HG02852 (cell line): ENCODE results near the gene IL17RD.

ENCODE experiments used
- ATAC-seq: cut with Tn5 transposase; IDR thresholded peaks from one replicate; pipeline ENCODE4 v1.9.1; 2021; ENCODE audit warnings: mild to moderate bottlenecking, moderate library complexity; ENCODE audit not compliant: unreplicated experiment

The IL17RD gene

GRCh38 chr3:57164657-57165573 is at the start of gene IL17RD:
TSS of gene IL17RD (minus strand) at chr3:57165353. CDS start at chr3:57165286, 67 bp downstream.
- ATAC-seq, result no peak

DNA sequence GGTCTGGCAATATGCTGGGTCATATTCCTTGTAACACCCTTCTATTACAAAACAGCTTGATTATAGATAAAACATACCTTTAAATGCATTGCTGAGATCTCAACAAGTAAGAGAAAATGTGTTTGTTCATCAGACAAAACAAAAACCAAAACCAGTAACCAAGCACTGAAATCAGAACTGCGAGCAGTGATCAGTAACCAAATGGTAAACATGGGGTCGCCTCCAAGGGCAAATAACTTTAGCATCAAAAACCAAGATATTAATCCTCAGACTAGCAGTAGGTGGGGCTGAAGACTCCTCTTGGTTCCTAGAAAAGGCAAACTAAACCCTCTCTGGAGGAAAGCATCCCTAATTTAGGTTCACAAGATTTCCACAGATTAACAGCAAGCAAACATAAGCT is 41.3 kb upstream of the IL17RD start:
- no peak for ATAC-seq

DNA sequence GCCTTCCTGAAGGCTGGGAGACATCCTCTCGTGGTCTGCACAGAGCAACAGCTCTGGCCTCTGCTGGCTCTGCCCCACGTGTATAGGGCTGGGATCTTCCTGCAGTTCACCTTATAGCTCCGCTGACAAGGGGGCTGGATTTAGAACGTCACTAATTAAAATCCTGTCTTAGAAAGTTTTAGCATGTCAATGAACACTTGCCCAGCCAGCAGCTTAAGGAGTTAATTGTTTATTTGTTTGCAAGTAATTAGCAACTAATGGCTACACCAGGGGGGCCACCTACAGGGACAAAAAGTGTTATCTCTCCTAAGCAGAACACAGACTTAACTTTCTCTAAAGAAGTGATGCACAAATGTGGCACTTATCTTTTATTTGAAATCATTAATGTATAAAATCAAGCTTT is 34.7 kb upstream of the IL17RD start, which contains the start of gene HESX1:
Gene HESX1, minus strand, starts transcription at position 84 of the 403 bp plus-strand sequence. Its CDS starts 60 bp downstream, at position 24.
- ATAC-seq, result no peak

GRCh38 chr3:57194641-57195040 is 29.5 kb upstream of the IL17RD start:
- no peak for ATAC-seq

DNA sequence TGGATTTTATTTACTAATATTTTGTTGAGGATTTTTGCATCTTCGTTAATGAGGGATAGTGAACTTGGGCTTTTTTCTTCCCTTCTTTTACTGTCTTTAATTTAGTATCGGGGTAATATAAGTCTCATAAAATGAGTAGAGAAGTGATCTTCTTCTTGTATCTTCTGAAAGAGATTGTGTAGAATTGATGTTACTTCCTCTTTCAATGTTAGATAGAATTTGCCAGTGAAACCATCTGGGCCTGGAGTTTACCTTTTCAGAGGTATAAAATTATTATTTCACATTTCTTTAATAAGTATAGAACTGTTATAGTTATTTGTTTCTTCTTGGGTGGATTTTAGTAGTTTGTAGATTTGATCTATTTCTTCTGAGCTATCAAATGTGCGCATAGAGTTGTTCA is 26.9 kb upstream of the IL17RD start:
- ATAC-seq, result no peak

DNA sequence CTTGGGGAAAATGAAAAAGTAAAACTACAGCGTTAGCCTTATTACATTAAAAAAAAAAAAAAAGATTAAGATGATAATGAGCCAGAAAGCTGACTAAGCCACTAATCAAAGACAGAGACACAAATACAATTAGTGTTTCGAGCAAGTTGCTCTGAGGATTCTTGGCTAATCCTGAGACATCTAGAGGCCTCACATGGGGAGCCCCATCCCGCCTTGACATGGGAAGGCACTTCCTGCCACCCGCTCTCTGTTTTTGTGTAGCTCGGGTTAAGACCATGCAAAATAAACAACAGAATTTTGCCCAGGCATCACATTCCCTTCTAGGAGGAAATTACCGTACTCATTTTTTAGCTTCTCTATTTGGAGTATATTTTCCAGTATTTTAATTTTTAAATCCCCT is 19.4 kb upstream of the IL17RD start:
- no peak for ATAC-seq

DNA sequence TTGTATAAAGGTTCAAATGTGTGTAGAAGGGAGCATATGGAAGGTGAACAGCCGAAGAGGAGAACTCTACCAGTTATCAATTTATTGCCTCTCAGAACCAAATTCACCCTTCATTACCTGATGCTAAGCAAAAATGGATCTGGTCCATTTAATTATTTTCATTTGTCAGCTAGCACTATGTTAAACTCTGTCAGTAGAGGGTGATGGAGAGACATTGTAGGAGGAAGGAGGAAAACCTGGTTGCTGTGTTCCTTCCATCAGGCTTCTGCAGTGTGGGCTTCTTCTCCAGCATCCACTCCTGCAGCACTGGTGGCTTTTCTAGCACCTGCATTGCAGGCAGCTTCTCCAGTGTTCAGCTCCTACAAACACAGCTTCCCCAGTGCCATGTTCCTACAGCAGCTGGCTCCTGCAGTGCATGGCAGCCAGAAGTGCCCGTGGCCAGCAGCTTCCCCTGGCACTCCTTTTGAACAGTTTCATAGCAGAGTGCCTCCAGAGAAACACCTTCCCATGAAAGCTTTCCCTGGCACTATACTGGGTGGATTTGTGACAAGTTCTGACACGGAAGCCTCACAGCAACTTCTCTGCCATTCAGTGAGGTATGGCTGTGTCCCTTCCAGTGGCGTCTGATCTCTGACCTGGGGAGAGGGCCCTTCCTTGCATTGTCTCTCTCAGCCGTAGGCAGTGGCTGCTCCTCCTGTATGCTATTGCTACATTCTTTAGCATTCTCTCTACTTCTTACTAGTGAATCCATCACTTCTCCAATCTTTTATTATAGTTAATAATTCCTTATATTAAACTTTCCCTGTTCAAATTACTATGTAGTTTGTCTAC is 14.6 kb upstream of the IL17RD start:
- ATAC-seq, result no peak

DNA sequence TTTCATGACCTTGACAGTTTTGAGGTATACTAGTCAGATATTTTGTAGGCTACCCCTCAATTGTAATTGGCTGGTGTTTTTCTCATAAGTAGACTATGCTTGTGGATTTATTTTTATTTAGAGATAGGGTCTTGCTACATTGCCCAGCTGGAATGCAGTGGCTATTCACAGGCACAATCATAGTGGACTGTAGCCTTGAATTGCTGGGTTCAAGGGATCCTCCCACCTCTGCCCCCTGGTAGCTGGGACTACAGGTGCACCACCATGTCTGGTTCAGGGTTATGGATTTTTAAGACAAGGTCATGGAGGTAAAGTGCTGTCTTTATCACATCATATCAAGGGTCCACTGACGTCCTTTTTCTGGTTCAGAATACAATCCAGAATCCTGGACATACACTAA is 10.9 kb upstream of the IL17RD start:
- no peak for ATAC-seq

GRCh38 chr3:57173687-57174086 is 8.5 kb upstream of the IL17RD start:
- ATAC-seq, result no peak

DNA sequence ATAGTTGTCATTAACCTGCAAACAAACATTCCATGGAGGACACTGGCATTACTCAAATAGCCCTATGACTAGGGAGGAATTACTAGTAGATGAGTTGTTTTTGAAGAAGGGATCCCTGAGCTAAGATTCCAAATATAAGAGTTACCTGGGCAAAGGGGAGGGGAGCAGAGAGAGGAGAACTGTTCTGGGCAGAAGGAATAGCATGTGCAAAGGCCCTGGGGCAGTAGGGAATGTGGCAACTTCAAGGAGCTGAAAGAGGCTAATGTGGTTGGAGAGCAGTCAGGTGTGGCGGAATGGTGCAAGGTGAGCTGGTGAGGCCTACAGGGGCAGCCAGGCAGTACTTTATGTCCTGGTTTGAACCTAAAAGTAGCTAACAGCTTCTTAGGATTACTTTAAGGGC is 5.8 kb upstream of the IL17RD start:
- ATAC-seq, result no peak

GRCh38 chr3:57169872-57170623 is 4.9 kb upstream of the IL17RD start:
- ATAC-seq, result peak; percentile 72

DNA sequence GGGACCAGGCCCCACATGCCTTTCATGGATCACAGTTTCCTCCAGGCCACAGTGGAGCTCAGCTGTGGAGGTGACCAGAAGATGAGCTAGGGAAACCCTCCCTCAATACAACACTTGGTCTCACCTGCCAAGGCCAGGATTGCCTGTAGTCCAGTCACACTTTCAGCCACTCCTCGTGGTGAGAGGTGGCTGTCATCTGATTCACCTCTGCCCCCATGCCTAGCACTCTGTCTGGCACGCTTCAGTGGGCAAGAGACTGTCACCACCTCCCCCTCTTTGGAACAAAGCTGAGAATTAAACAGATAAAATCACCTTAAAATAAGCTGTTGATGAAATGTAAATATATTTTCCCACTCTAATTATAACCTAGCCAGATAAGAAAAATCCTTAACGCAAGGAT is 4.0 kb upstream of the IL17RD start:
- no peak for ATAC-seq

DNA sequence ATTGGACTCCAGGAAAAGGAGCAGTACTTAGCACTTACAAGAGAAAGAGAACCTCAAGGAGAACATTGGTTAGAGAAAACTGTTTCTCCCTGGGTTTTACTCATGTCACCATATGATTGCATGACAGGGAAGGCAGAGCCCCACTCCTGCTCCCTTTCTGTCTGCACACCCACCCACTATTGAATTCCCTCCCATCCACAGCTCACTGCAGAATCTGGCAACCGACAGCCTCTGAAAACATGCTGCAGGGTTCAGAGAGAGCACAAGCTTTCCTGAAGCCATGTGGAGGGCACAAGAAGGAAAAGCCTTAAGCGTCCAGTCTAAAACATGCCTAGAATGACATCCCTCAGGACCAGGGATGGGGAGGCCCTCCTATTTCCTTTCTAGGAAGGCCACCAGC is 3.0 kb upstream of the IL17RD start:
- no peak for ATAC-seq

DNA sequence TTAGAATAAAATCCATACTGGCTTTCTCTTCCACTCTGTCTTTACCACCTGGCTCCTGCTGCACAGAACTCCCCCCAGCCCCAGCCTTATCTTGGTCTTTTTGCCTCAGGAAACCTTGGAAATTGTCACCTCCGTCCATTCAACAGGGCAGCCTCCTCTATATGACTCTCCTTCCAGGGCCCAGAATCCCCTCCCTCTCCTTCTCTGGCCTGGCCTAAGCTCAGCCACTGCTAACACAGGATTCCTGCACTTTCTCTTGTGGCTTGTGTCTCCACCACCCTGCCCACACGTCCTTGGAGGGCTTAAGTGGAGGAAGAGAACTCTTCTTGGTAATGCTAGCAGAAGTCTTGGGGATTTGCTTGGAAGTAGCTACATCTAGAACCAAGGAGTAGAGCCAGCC is 1.5 kb upstream of the IL17RD start:
- ATAC-seq, result no peak

GRCh38 chr3:57165641-57166040 is 488 bp upstream of the IL17RD start:
- no peak for ATAC-seq

DNA sequence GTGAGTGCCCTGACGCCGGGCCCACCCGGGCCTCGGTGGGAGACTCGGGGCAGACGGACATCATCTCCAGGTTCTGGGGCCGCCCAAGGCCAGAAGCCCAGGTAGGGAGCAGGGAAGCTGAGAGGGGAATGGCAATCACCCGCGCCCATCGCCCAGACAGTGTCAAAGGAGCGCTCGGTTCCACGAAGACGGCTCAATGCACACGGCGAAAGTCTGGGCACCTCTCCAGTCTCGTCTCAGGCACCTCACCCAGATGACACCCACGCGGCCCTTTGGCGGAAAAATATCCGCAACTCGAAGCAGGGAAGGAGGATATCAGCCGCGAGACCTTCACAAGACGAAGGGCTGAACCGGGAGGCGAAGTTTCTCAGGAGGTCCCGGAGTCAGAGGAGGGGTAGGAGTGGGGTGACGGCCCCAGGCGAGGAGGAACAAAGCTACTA is 916 bp downstream of the IL17RD start:
- no peak for ATAC-seq

DNA sequence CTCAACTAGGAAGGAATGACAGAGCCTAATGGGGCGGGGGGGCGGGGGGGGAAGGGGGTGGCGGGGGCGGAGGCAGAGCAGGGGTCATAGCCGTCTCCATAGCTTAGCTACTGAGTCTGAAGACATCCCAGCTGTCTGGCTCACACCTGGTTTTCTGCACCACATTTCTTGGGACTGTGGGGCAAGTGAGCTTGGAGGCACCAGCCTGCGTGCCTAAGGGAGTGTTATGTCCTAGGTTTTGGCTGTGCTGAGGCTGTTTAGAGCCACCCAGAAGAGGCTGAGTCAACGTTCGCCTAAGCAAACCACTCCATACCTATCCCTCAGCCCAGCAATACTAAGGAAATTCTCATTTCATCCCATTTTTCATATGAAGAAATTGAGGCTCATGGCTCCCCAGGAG is 1.4 kb downstream of the IL17RD start:
- ATAC-seq, result no peak

DNA sequence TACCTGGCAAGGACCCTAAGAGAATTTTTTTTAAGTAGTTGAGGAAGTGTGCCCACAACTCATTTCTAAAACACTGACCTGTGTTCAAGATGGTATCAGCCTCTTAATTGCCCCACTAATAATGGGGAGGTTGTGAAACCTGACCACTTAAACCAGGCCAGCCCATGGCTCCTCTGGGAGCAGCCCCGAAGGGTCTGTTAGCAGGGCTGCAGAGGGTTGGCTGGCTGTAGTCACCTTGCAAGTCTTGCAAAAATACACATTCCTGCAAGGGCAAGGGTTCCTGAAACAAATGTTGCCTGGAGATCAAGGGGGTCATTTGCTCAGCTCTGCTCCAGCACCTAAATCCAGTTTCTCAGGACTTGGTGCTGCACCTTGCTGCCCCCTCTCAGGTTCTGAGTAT is 3.2 kb downstream of the IL17RD start:
- ATAC-seq, result no peak

- no peak for ATAC-seq
Observed at GRCh38 chr3:57160765-57161538, 4.2 kb downstream of the IL17RD start.

- no peak for ATAC-seq
Observed at GRCh38 chr3:57160076-57160764, 4.9 kb downstream of the IL17RD start.
